Gastroesophageal sphincter (tissue), 4 donors: ENCODE data around the gene COL15A1. TPM values are rescaled to one million over a fixed set of nuclear protein-coding genes. Genes with fewer than 3 reads are reported as not detected.

Experiments
- ATAC-seq: fragments of 150-250 bp; one replicate; pipeline ENCODE4 v1.9.1; 2016; ENCODE audit warnings: mild to moderate bottlenecking, moderate library complexity
- H3K27ac ChIP-seq, 4 donors: fragments of 200-600 bp; sonication (generic) in 3 of 4; 1 replicate in 3 of 4; 2 replicates in 1 of 4; pipeline ENCODE4 v1.5.1; 2016 to 2019
- H3K27me3 ChIP-seq: fragments of 200-600 bp; sonication (generic); one replicate; pipeline ENCODE4 v1.5.1; 2019
- H3K36me3 ChIP-seq, 2 donors: fragments of 200-600 bp; sonication (generic); one replicate each; pipeline ENCODE4 v1.5.1; 2019; ENCODE audit warnings: control low read depth in 1 of 2
- H3K4me1 ChIP-seq, 3 donors: fragments of 200-600 bp; sonication (generic); 1 replicate in 2 of 3; 2 replicates in 1 of 3; pipeline ENCODE4 v1.5.1; 2016 to 2019; ENCODE audit warnings: control low read depth in 2 of 3
- H3K4me3 ChIP-seq, 2 donors: fragments of 200-600 bp; sonication (generic); one replicate each; pipeline ENCODE4 v1.5.1; 2019; ENCODE audit warnings: mild to moderate bottlenecking in 1 of 2, moderate library complexity in 1 of 2
- H3K9me3 ChIP-seq, 3 donors: fragments of 200-600 bp; sonication (generic); one replicate each; pipeline ENCODE4 v1.5.1; 2017 to 2019; ENCODE audit warnings: control low read depth in 2 of 3
- EP300 ChIP-seq: sonication (generic); formaldehyde crosslinking; IDR thresholded peaks from one replicate; pipeline ENCODE4 v1.6.1; 2017; ENCODE audit warnings: antibody characterized with exemption, mild to moderate bottlenecking
- POLR2A ChIP-seq, 2 donors: fragments of 450-650 bp; IDR thresholded peaks; one replicate each; pipeline ENCODE4 v1.6.1; 2017; ENCODE audit warnings: antibody characterized with exemption in 2 of 2, mild to moderate bottlenecking in 2 of 2, moderate library complexity in 1 of 2
- POLR2AphosphoS5 ChIP-seq: sonication (generic); formaldehyde crosslinking; IDR thresholded peaks from one replicate; pipeline ENCODE4 v1.6.1; 2017; ENCODE audit warnings: antibody characterized with exemption
- WGBS, 2 donors: methylation state at CpG; one replicate each; pipeline ENCODE4 v1.1.5; 2018; ENCODE audit warnings: low coverage in 1 of 2; 5-methylcytosine and 5-hydroxymethylcytosine counted together
- total RNA-seq, 4 donors: library from RNA; depleted of rRNA; stranded (reverse); fragments of >200 nt; gene quantifications; one replicate each; pipeline ENCODE4 v1.1.0, GENCODE V29; 2016
- TF ChIP-seq, protein P1 (sequence below), 4 experiments: fragments of 200-600 bp in 2 of 4; fragments of 450-650 bp in 2 of 4; sonication (generic) in 1 of 4; IDR thresholded peaks; one replicate each; pipeline ENCODE4 v1.5.1; 2017 to 2019; ENCODE audit warnings: antibody characterized with exemption in 4 of 4, mild to moderate bottlenecking in 2 of 4, moderate library complexity in 2 of 4

The COL15A1 gene
- total RNA-seq, 4 donors from 2014 or later, result 80.5 to 256 (median 97.2) TPM

GRCh38 chr9:98971915-98972223 lies 28.2 kb downstream of the COL15A1 start:
- ATAC-seq, result no peak
- no peaks in the 10 kb centered on the region for H3K27me3 ChIP-seq
- H3K4me3 ChIP-seq, result no peak overlapping the region
- H3K4me1 ChIP-seq, result peaks cover 2 to 100% (median 48%) of the 10 kb centered on the region in 3 donors
- H3K9me3 ChIP-seq, result no peaks in the 10 kb centered on the region
- TF ChIP-seq POLR2A (IDR thresholded peaks at IDR 0.05) (no peak), POLR2AphosphoS5 (no peak)
- TF ChIP-seq, protein P1, sequence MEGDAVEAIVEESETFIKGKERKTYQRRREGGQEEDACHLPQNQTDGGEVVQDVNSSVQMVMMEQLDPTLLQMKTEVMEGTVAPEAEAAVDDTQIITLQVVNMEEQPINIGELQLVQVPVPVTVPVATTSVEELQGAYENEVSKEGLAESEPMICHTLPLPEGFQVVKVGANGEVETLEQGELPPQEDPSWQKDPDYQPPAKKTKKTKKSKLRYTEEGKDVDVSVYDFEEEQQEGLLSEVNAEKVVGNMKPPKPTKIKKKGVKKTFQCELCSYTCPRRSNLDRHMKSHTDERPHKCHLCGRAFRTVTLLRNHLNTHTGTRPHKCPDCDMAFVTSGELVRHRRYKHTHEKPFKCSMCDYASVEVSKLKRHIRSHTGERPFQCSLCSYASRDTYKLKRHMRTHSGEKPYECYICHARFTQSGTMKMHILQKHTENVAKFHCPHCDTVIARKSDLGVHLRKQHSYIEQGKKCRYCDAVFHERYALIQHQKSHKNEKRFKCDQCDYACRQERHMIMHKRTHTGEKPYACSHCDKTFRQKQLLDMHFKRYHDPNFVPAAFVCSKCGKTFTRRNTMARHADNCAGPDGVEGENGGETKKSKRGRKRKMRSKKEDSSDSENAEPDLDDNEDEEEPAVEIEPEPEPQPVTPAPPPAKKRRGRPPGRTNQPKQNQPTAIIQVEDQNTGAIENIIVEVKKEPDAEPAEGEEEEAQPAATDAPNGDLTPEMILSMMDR (IDR thresholded peaks at IDR 0.05), result no peak
- H3K27ac ChIP-seq, result peak overlapping the region; percentile 35 to 91 (median 89)
- WGBS, 2 donors, result 76% methylated on average over 4 of the region's 6 CpGs; no CpG with 5 or more reads in 1 of the 2 donors
- no peaks in the 10 kb centered on the region for H3K36me3 ChIP-seq

DNA sequence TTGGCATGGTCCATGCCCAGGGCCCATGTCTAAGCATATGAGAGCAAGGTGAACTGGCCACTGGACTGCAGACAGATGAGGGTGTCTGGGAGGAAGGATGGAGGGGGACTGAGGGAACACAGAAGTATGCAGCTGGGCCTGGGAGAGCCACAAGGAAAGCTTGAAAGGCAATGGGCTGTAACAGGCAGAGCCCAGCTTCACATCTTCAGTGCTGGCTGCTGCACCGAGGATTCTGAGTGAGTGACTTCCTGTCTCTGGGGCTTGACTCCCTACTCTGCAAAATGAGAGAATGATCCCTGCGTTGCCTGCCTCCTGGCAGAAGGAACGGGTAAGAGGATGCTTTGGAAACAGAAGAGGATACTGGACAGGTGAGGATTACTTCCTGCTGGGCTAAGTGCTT lies 29.0 kb downstream of the COL15A1 start:
- Histone ChIP-seq H3K9me3 (no peaks in the 10 kb centered on the region), H3K36me3 (no peaks in the 10 kb centered on the region), H3K4me1 (peaks cover 2 to 100% (median 54%) of the 10 kb centered on the region in 3 donors), H3K4me3 (no peak overlapping the region), H3K27me3 (no peaks in the 10 kb centered on the region), H3K27ac (peak overlapping the region; percentile 43 to 91 (median 89))
- ATAC-seq, result no peak
- TF ChIP-seq EP300 (no peak), POLR2AphosphoS5 (no peak), POLR2A (IDR thresholded peaks at IDR 0.05) (no peak)
- TF ChIP-seq, protein P1 (IDR thresholded peaks at IDR 0.05), result no peak
- WGBS, 2 donors, result 6 to 8% methylated on average over 2 to 3 of the region's 3 CpGs

DNA sequence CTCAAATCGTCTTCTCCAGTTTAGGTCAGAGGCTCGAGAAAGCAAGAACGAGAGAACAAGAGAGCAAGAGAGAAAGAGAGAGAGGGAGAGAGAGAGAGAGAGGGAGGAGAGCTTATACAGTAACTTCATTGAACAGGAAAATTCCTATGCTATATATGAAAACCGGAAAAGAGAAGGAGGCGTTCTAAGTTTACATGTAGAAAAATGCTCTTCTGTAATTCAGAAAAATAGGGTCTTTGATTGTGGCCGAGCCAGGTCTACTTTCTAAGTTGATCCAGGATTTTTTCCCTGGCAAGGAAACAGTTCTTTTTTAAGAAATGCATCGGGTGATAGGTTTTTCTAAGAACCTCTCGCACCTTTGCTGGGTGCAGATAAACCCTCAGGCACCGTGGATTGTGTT lies 29.5 kb downstream of the COL15A1 start:
- Histone ChIP-seq H3K4me1 (peaks cover 2 to 100% (median 58%) of the 10 kb centered on the region in 3 donors), H3K27ac (peak overlapping the region; percentile 43 to 91 (median 89)), H3K4me3 (no peak overlapping the region), H3K36me3 (no peaks in the 10 kb centered on the region), H3K27me3 (no peaks in the 10 kb centered on the region), H3K9me3 (no peaks in the 10 kb centered on the region)
- TF ChIP-seq POLR2AphosphoS5 (no peak), EP300 (no peak), POLR2A (IDR thresholded peaks at IDR 0.05) (no peak)
- TF ChIP-seq, protein P1 (IDR thresholded peaks at IDR 0.05), result no peak
- WGBS, 2 donors, result 11 to 26% methylated on average over 7 to 9 of the region's 9 CpGs
- ATAC-seq, result no peak

- no peak overlapping the region for H3K4me3 ChIP-seq
- H3K36me3 ChIP-seq, result no peaks in the 10 kb centered on the region
- peak overlapping the region; percentile 43 to 91 (median 89) for H3K27ac ChIP-seq
- peak; percentile 48 for ATAC-seq
- peaks cover 2 to 100% (median 60%) of the 10 kb centered on the region in 3 donors for H3K4me1 ChIP-seq
- 0 to 29% methylated on average over 1 to 4 of the region's 6 CpGs for WGBS, 2 donors
- TF ChIP-seq POLR2AphosphoS5 (no peak), EP300 (no peak), POLR2A (IDR thresholded peaks at IDR 0.05) (no peak)
- TF ChIP-seq, protein P1 (IDR thresholded peaks at IDR 0.05), result no peak
- H3K27me3 ChIP-seq, result no peaks in the 10 kb centered on the region
- H3K9me3 ChIP-seq, result no peaks in the 10 kb centered on the region
Measured at GRCh38 chr9:98973576-98973975, 29.9 kb downstream of the COL15A1 start.

GRCh38 chr9:98974106-98974505 lies 30.4 kb downstream of the COL15A1 start:
- no peaks in the 10 kb centered on the region for H3K36me3 ChIP-seq
- peak overlapping the region; percentile 7 to 91 (median 89) for H3K27ac ChIP-seq
- H3K4me3 ChIP-seq, result no peak overlapping the region
- TF ChIP-seq POLR2A (IDR thresholded peaks at IDR 0.05) (no peak), EP300 (no peak), POLR2AphosphoS5 (no peak)
- TF ChIP-seq, protein P1 (IDR thresholded peaks at IDR 0.05), result no peak
- no peak for ATAC-seq
- 33 to 60% methylated on average over 1 of the region's 6 CpGs for WGBS, 2 donors
- peaks cover 2 to 100% (median 60%) of the 10 kb centered on the region in 3 donors for H3K4me1 ChIP-seq
- no peaks in the 10 kb centered on the region for H3K9me3 ChIP-seq
- H3K27me3 ChIP-seq, result no peaks in the 10 kb centered on the region
